Fibroblast of villous mesenchyme (primary cell): ENCODE measurements around the gene RAX2. TPM values are rescaled to one million over a fixed set of nuclear protein-coding genes. Genes with fewer than 3 reads are reported as not detected.

Experiments
- DNase-seq: peaks from one replicate; pipeline ENCODE4 v3.0.0-alpha.2; 2010; ENCODE audit warnings: low read depth
- H3K4me3 ChIP-seq: 2 replicates; pipeline ENCODE4 v1.5.1; 2011; ENCODE audit warnings: low read depth, mild to moderate bottlenecking, low read length
- CTCF ChIP-seq: IDR thresholded peaks from 2 replicates; pipeline ENCODE4 v1.5.1; 2012; ENCODE audit warnings: low read depth, mild to moderate bottlenecking, low read length; ENCODE audit not compliant: insufficient read depth
- total RNA-seq: library from RNA; depleted of rRNA; stranded (reverse); fragments of >200 nt; gene quantifications from 2 replicates; pipeline ENCODE4 v1.2.3, GENCODE V29; 2012

The RAX2 gene
- total RNA-seq, 1 donor, result not detected

GRCh38 chr19:3814648-3815047, 42.6 kb upstream of the RAX2 start:
- TF ChIP-seq CTCF, result no peak
- DNase-seq, result no peak
- H3K4me3 ChIP-seq, result no peak overlapping the region

- DNase-seq, result no peak
- H3K4me3 ChIP-seq, result no peak overlapping the region
- no peak for TF ChIP-seq CTCF
Observed at GRCh38 chr19:3813473-3814392, 41.7 kb upstream of the RAX2 start.

GRCh38 chr19:3810708-3811355, 38.8 kb upstream of the RAX2 start:
- no peak for TF ChIP-seq CTCF
- no peak overlapping the region for H3K4me3 ChIP-seq
- no peak for DNase-seq

- no peak for TF ChIP-seq CTCF
- DNase-seq, result no peak
Observed at GRCh38 chr19:3809881-3810707, 38.1 kb upstream of the RAX2 start.

GRCh38 chr19:3808420-3809143, 36.6 kb upstream of the RAX2 start:
- H3K4me3 ChIP-seq, result no peak overlapping the region
- no peak for DNase-seq
- no peak for TF ChIP-seq CTCF

More at GRCh38 chr19:3809881-3810707, 38.1 kb upstream of the RAX2 start:
- no peak overlapping the region for H3K4me3 ChIP-seq
